WTC11 (cell line): ENCODE measurements around the gene MYLK2. TPM values are rescaled to one million over a fixed set of nuclear protein-coding genes. Genes with fewer than 3 reads are reported as not detected.

Experiments used
- ATAC-seq: fragments of 200-7000 bp; cut with Tn5 transposase; 2 replicates; pipeline ENCODE4 v1.10.0; 2021; ENCODE audit warnings: mild to moderate bottlenecking, moderate library complexity
- CTCF ChIA-PET: fragments of 300-600 bp; sonication (Branson Sonifier 250); formaldehyde crosslinking; loops from one replicate; lab custom pipeline; 2021; ENCODE audit warnings: antibody characterized with exemption; lab: Charles Lee
- POLR2A ChIA-PET: fragments of 350-600 bp; sonication (Branson Sonifier 250); formaldehyde crosslinking; loops from one replicate; lab custom pipeline; 2021; ENCODE audit warnings: antibody characterized with exemption; lab: Charles Lee
- DNase-seq: peaks from one replicate; pipeline ENCODE4 v3.0.0; 2021; ENCODE audit warnings: low spot score
- H3K27ac Mint-ChIP-seq: 2 replicates; pipeline ENCODE4 v1.8.0; 2021; ENCODE audit warnings: mixed read lengths
- H3K27me3 Mint-ChIP-seq: 2 replicates; pipeline ENCODE4 v1.8.0; 2021; ENCODE audit warnings: low read depth, mild to moderate bottlenecking, moderate library complexity, mixed read lengths
- H3K36me3 Mint-ChIP-seq: 2 replicates; pipeline ENCODE4 v1.8.0; 2021; ENCODE audit warnings: mixed read lengths
- H3K4me1 Mint-ChIP-seq: 2 replicates; pipeline ENCODE4 v1.8.0; 2022; ENCODE audit warnings: mixed read lengths
- H3K4me3 Mint-ChIP-seq: 2 replicates; pipeline ENCODE4 v1.8.0; 2021; ENCODE audit warnings: mild to moderate bottlenecking, moderate library complexity, mixed read lengths
- H3K9me3 Mint-ChIP-seq: 2 replicates; pipeline ENCODE4 v1.8.0; 2021; ENCODE audit warnings: mixed read lengths
- CBFB ChIP-seq: sonication (generic); formaldehyde crosslinking; IDR thresholded peaks from 2 replicates; pipeline ENCODE4 v1.8.1; 2022; ENCODE audit warnings: mild to moderate bottlenecking, low read depth, missing genetic modification reagents
- EMX1 ChIP-seq: fragments of 250-450 bp; sonication (Bioruptor Pico); IDR thresholded peaks from 2 replicates; pipeline ENCODE4 v1.8.0; 2021; ENCODE audit warnings: mild to moderate bottlenecking
- ETV6 ChIP-seq: sonication (generic); formaldehyde crosslinking; IDR thresholded peaks from 2 replicates; pipeline ENCODE4 v1.8.1; 2022; ENCODE audit warnings: mild to moderate bottlenecking, missing genetic modification reagents
- GRHL2 ChIP-seq: fragments of 250-450 bp; sonication (Bioruptor Pico); IDR thresholded peaks from 2 replicates; pipeline ENCODE4 v1.8.0; 2022; ENCODE audit warnings: mild to moderate bottlenecking, moderate library complexity; ENCODE audit not compliant: insufficient replicate concordance, severe bottlenecking
- NR1H2 ChIP-seq: sonication (generic); formaldehyde crosslinking; IDR thresholded peaks from 2 replicates; pipeline ENCODE4 v1.9.0; 2021; ENCODE audit warnings: mild to moderate bottlenecking, moderate library complexity, missing genetic modification reagents
- RELA ChIP-seq: sonication (generic); formaldehyde crosslinking; IDR thresholded peaks from 2 replicates; pipeline ENCODE4 v1.8.1; 2022; ENCODE audit warnings: missing genetic modification reagents, mild to moderate bottlenecking, borderline replicate concordance
- SMAD3 ChIP-seq: sonication (generic); formaldehyde crosslinking; IDR thresholded peaks from 2 replicates; pipeline ENCODE4 v1.8.0; 2022; ENCODE audit warnings: missing genetic modification reagents, mild to moderate bottlenecking, borderline replicate concordance
- ZNF671 ChIP-seq: fragments of 250-450 bp; sonication (Bioruptor Pico); IDR thresholded peaks from 2 replicates; pipeline ENCODE4 v1.8.0; 2021; ENCODE audit warnings: mild to moderate bottlenecking
- total RNA-seq: library from RNA; stranded (reverse); gene quantifications from 3 replicates; pipeline ENCODE4 v1.2.3, GENCODE V29; 2021
- TF ChIP-seq, protein P1 (sequence below): sonication (generic); formaldehyde crosslinking; IDR thresholded peaks from 2 replicates; pipeline ENCODE4 v1.8.0; 2022; ENCODE audit warnings: mild to moderate bottlenecking, missing genetic modification reagents
- TF ChIP-seq, protein P2 (sequence below): fragments of 250-450 bp; sonication (Bioruptor Pico); IDR thresholded peaks from 2 replicates; pipeline ENCODE4 v1.8.0; 2021; ENCODE audit warnings: mild to moderate bottlenecking
- TF ChIP-seq, protein P3 (sequence below): sonication (generic); formaldehyde crosslinking; IDR thresholded peaks from 2 replicates; pipeline ENCODE4 v1.8.1; 2023; ENCODE audit warnings: mild to moderate bottlenecking, missing genetic modification reagents
- TF ChIP-seq, protein P4 (sequence below): sonication (generic); formaldehyde crosslinking; IDR thresholded peaks from 2 replicates; pipeline ENCODE4 v1.8.1; 2022; ENCODE audit warnings: mild to moderate bottlenecking, missing genetic modification reagents, moderate library complexity, borderline replicate concordance
- TF ChIP-seq, protein P5 (sequence below): sonication (generic); formaldehyde crosslinking; IDR thresholded peaks from 2 replicates; pipeline ENCODE4 v1.8.1; 2023; ENCODE audit warnings: mild to moderate bottlenecking, missing genetic modification reagents, borderline replicate concordance
- TF ChIP-seq, protein P6 (sequence below): sonication (generic); formaldehyde crosslinking; IDR thresholded peaks from 2 replicates; pipeline ENCODE4 v1.8.1; 2022; ENCODE audit warnings: mild to moderate bottlenecking, moderate library complexity, missing genetic modification reagents

Gene MYLK2
- total RNA-seq, 1 experiment from 2014 or later: 0.28 TPM

DNA sequence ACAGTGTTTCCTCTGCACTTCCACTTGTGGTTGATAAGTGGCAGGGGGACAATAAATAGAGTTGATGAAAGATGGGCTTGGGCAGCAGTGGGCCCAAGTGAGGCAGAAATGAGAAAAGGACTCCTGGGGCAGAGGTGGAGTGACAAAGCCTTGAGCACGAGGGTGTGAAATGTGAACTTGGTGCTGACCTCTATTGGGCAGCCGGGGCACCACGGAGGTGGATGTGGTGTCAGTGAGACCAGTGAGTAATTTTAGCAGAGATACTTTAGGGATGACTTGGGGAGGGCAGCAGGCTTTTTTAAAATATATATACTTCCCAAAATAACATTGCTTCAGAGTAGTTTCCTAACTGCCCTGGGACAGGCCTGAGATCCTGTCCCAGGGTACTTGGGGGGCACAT, 30.6 kb upstream of the MYLK2 start (continued):
- TF ChIP-seq, protein P1, sequence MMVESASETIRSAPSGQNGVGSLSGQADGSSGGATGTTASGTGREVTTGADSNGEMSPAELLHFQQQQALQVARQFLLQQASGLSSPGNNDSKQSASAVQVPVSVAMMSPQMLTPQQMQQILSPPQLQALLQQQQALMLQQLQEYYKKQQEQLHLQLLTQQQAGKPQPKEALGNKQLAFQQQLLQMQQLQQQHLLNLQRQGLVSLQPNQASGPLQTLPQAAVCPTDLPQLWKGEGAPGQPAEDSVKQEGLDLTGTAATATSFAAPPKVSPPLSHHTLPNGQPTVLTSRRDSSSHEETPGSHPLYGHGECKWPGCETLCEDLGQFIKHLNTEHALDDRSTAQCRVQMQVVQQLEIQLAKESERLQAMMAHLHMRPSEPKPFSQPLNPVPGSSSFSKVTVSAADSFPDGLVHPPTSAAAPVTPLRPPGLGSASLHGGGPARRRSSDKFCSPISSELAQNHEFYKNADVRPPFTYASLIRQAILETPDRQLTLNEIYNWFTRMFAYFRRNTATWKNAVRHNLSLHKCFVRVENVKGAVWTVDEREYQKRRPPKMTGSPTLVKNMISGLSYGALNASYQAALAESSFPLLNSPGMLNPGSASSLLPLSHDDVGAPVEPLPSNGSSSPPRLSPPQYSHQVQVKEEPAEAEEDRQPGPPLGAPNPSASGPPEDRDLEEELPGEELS (CRISPR knock-in tag): no peak

DNA sequence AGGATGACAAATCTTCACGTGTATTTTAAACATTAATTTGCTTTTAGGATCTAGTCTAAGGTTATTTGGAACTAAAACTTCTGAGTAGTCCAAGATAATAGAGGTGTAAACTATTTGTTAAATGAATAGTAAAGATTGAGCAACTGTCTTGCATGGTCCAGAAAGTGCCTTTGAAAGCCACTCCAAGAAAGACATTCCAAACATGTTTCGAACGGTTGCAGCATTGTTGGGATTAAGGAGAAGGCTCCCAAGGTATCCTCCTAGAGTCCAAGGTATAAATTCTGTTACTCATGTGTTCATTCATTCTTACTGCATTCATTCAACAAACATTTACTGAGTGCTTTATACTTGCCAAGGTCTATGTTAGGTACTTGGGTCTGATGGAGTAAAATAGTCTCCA, 28.8 kb upstream of the MYLK2 start:
- TF ChIP-seq EMX1 (CRISPR knock-in tag) (no peak), NR1H2 (CRISPR knock-in tag) (no peak)
- POLR2A ChIA-PET: no interaction called here
- H3K4me3 Mint-ChIP-seq: no peak overlapping the region
- CTCF ChIA-PET: no interaction called here
- no peaks in the 10 kb centered on the region for H3K9me3 Mint-ChIP-seq
- H3K4me1 Mint-ChIP-seq: peaks cover 4% of the 10 kb centered on the region; the same call in 1 of the 2 replicates
- ATAC-seq (no peak), DNase-seq (no peak)
- H3K27ac Mint-ChIP-seq: no peak overlapping the region
- peaks cover 65% of the 10 kb centered on the region for H3K36me3 Mint-ChIP-seq
- no peaks in the 10 kb centered on the region for H3K27me3 Mint-ChIP-seq

DNA sequence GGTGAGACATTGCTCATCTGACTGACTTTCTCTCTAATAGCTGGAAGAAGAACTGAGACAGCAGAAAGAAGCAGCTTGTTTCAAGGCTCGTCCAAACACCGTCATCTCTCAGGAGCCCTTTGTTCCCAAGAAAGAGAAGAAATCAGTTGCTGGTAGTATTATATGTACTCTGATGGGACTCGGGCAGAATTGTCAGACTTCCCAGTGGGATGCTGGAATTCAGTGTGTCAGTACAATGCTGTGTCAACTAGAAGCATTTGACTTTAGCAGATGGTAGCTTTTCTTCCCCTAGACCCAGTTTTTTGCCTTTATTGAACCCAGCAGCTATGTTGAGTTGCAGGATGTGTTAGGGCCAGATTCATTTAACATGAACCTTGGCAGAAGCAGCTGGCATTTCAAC, 21.8 kb upstream of the MYLK2 start:
- Mint-ChIP-seq H3K4me3 (no peak overlapping the region), H3K27me3 (no peaks in the 10 kb centered on the region), H3K4me1 (no peaks in the 10 kb centered on the region), H3K36me3 (peaks cover 87% of the 10 kb centered on the region), H3K27ac (no peak overlapping the region), H3K9me3 (no peaks in the 10 kb centered on the region)
- POLR2A ChIA-PET: interaction anchor here (0.5 kb wide), 1 partner anchor 664 kb away, joined by 4 read pairs; no protein-coding TSS in a partner anchor
- TF ChIP-seq, protein P2, sequence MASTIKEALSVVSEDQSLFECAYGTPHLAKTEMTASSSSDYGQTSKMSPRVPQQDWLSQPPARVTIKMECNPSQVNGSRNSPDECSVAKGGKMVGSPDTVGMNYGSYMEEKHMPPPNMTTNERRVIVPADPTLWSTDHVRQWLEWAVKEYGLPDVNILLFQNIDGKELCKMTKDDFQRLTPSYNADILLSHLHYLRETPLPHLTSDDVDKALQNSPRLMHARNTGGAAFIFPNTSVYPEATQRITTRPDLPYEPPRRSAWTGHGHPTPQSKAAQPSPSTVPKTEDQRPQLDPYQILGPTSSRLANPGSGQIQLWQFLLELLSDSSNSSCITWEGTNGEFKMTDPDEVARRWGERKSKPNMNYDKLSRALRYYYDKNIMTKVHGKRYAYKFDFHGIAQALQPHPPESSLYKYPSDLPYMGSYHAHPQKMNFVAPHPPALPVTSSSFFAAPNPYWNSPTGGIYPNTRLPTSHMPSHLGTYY (CRISPR knock-in tag): no peak
- no peak for TF ChIP-seq ZNF671
- TF ChIP-seq, protein P3, sequence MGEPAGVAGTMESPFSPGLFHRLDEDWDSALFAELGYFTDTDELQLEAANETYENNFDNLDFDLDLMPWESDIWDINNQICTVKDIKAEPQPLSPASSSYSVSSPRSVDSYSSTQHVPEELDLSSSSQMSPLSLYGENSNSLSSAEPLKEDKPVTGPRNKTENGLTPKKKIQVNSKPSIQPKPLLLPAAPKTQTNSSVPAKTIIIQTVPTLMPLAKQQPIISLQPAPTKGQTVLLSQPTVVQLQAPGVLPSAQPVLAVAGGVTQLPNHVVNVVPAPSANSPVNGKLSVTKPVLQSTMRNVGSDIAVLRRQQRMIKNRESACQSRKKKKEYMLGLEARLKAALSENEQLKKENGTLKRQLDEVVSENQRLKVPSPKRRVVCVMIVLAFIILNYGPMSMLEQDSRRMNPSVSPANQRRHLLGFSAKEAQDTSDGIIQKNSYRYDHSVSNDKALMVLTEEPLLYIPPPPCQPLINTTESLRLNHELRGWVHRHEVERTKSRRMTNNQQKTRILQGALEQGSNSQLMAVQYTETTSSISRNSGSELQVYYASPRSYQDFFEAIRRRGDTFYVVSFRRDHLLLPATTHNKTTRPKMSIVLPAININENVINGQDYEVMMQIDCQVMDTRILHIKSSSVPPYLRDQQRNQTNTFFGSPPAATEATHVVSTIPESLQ (CRISPR knock-in tag): no peak
- TF ChIP-seq, protein P4, sequence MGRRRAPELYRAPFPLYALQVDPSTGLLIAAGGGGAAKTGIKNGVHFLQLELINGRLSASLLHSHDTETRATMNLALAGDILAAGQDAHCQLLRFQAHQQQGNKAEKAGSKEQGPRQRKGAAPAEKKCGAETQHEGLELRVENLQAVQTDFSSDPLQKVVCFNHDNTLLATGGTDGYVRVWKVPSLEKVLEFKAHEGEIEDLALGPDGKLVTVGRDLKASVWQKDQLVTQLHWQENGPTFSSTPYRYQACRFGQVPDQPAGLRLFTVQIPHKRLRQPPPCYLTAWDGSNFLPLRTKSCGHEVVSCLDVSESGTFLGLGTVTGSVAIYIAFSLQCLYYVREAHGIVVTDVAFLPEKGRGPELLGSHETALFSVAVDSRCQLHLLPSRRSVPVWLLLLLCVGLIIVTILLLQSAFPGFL: no peak
- CTCF ChIA-PET: no interaction called here
- no peak for ATAC-seq
- DNase-seq: no peak

DNA sequence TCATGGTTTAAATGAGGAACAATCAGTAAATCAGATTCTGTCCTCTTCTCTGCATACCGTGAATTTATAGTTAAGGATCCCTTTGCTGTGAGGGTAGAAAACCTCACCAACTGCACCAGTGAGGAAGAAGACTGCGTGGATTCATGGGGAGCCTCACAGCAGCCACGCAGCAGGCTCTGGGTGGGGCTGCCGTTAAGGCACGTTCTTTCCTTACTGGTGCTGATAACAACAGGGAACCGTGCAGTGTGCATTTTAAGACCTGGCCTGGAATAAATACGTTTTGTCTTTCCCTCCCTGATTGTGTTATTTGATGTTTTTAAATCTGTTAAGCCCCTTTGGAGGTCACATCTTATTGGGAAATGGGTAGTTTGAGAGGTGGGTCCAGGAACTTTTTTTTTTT, 17.6 kb upstream of the MYLK2 start:
- Mint-ChIP-seq H3K4me3 (no peak overlapping the region), H3K4me1 (no peaks in the 10 kb centered on the region), H3K36me3 (peaks cover 66% of the 10 kb centered on the region), H3K9me3 (no peaks in the 10 kb centered on the region), H3K27ac (no peak overlapping the region), H3K27me3 (no peaks in the 10 kb centered on the region)
- DNase-seq (no peak), ATAC-seq (no peak)
- ChIA-PET POLR2A (no interaction called here), CTCF (interaction anchor here (0.8 kb wide), 1 partner anchor 140 kb away, joined by 3 read pairs; no protein-coding TSS in a partner anchor)
- TF ChIP-seq ZNF671: no peak
- TF ChIP-seq RELA (CRISPR knock-in tag): no peak
- TF ChIP-seq CBFB (CRISPR knock-in tag): no peak
- TF ChIP-seq, protein P1 (CRISPR knock-in tag): no peak
- TF ChIP-seq, protein P5, sequence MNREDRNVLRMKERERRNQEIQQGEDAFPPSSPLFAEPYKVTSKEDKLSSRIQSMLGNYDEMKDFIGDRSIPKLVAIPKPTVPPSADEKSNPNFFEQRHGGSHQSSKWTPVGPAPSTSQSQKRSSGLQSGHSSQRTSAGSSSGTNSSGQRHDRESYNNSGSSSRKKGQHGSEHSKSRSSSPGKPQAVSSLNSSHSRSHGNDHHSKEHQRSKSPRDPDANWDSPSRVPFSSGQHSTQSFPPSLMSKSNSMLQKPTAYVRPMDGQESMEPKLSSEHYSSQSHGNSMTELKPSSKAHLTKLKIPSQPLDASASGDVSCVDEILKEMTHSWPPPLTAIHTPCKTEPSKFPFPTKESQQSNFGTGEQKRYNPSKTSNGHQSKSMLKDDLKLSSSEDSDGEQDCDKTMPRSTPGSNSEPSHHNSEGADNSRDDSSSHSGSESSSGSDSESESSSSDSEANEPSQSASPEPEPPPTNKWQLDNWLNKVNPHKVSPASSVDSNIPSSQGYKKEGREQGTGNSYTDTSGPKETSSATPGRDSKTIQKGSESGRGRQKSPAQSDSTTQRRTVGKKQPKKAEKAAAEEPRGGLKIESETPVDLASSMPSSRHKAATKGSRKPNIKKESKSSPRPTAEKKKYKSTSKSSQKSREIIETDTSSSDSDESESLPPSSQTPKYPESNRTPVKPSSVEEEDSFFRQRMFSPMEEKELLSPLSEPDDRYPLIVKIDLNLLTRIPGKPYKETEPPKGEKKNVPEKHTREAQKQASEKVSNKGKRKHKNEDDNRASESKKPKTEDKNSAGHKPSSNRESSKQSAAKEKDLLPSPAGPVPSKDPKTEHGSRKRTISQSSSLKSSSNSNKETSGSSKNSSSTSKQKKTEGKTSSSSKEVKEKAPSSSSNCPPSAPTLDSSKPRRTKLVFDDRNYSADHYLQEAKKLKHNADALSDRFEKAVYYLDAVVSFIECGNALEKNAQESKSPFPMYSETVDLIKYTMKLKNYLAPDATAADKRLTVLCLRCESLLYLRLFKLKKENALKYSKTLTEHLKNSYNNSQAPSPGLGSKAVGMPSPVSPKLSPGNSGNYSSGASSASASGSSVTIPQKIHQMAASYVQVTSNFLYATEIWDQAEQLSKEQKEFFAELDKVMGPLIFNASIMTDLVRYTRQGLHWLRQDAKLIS: no peak
- TF ChIP-seq ETV6 (CRISPR knock-in tag): no peak
- TF ChIP-seq GRHL2 (CRISPR knock-in tag): no peak
- TF ChIP-seq, protein P6, sequence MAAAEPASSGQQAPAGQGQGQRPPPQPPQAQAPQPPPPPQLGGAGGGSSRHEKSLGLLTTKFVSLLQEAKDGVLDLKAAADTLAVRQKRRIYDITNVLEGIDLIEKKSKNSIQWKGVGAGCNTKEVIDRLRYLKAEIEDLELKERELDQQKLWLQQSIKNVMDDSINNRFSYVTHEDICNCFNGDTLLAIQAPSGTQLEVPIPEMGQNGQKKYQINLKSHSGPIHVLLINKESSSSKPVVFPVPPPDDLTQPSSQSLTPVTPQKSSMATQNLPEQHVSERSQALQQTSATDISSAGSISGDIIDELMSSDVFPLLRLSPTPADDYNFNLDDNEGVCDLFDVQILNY (CRISPR knock-in tag): no peak
- no peak for TF ChIP-seq SMAD3 (CRISPR knock-in tag)
